DND-41 (cell line): ENCODE results near the gene AMFR.

Experiments
- EZH2 ChIP-seq: IDR thresholded peaks from 3 replicates; pipeline ENCODE4 v1.6.1; 2012; ENCODE audit warnings: borderline replicate concordance, low read depth, mild to moderate bottlenecking, moderate library complexity, low read length, inconsistent platforms; ENCODE audit not compliant: severe bottlenecking
- TF ChIP-seq, protein P1 (sequence below): IDR thresholded peaks from 2 replicates; pipeline ENCODE4 v1.5.1; 2012; ENCODE audit warnings: borderline replicate concordance, low read length, moderate library complexity, mild to moderate bottlenecking; ENCODE audit not compliant: poor library complexity, severe bottlenecking; ENCODE audit errors: extremely low read depth

DNA sequence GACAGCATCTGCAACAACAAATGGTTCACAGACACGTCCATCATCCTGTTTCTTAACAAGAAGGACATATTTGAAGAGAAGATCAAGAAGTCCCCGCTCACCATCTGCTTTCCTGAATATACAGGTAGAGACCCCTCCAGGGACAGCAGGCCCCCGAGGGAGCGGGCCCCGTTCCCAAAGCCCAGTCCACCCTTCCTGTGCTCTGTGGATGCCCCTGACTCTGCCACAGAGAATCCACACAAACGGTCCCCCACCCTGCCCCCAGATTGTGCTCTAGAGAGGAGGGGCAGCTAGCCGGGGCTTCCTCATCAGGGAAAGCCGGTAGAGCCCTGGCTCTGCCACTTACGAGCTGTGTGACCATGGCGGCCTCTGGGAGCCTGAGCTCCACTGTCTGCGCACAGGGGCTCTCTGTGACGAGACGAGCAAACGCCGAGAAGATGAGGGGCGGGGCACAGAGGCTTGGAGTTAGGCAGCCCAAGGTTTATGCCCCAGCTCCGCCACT is 84.4 kb downstream of the AMFR start:
- TF ChIP-seq, protein P1, sequence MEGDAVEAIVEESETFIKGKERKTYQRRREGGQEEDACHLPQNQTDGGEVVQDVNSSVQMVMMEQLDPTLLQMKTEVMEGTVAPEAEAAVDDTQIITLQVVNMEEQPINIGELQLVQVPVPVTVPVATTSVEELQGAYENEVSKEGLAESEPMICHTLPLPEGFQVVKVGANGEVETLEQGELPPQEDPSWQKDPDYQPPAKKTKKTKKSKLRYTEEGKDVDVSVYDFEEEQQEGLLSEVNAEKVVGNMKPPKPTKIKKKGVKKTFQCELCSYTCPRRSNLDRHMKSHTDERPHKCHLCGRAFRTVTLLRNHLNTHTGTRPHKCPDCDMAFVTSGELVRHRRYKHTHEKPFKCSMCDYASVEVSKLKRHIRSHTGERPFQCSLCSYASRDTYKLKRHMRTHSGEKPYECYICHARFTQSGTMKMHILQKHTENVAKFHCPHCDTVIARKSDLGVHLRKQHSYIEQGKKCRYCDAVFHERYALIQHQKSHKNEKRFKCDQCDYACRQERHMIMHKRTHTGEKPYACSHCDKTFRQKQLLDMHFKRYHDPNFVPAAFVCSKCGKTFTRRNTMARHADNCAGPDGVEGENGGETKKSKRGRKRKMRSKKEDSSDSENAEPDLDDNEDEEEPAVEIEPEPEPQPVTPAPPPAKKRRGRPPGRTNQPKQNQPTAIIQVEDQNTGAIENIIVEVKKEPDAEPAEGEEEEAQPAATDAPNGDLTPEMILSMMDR = no peak
- TF ChIP-seq EZH2 = no peak
